H9 (cell line): ENCODE measurements around the gene TEX13D. TPM values are rescaled to one million over a fixed set of nuclear protein-coding genes. Genes with fewer than 3 reads are reported as not detected.

Experiments used
- DNase-seq: peaks from one replicate; pipeline ENCODE4 v3.0.0-alpha.2; 2017
- H2AFZ ChIP-seq: one replicate; pipeline ENCODE4 v1.6.1; 2013; ENCODE audit warnings: mild to moderate bottlenecking, low read length, control low read depth, moderate library complexity
- H2AK5ac ChIP-seq: 2 replicates; pipeline ENCODE4 v1.6.1; 2013; ENCODE audit warnings: low read length, control low read depth, mixed read lengths; ENCODE audit not compliant: insufficient read length
- H2BK120ac ChIP-seq: one replicate; pipeline ENCODE4 v1.6.1; 2013; ENCODE audit warnings: low read depth, mild to moderate bottlenecking, low read length, control low read depth, inconsistent platforms; ENCODE audit not compliant: poor library complexity, severe bottlenecking
- H2BK12ac ChIP-seq: 2 replicates; pipeline ENCODE4 v1.6.1; 2013; ENCODE audit warnings: low read length, control low read depth, mixed read lengths, low read depth; ENCODE audit not compliant: insufficient read length
- H2BK15ac ChIP-seq: 2 replicates; pipeline ENCODE4 v1.6.1; 2013; ENCODE audit warnings: low read depth, low read length, control low read depth
- H2BK20ac ChIP-seq: one replicate; pipeline ENCODE4 v1.6.1; 2013; ENCODE audit warnings: low read depth, mild to moderate bottlenecking, low read length, control low read depth, inconsistent platforms; ENCODE audit not compliant: poor library complexity, severe bottlenecking
- H2BK5ac ChIP-seq: 2 replicates; pipeline ENCODE4 v1.6.1; 2013; ENCODE audit warnings: low read length, control low read depth, mixed read lengths; ENCODE audit not compliant: insufficient read length
- H3K14ac ChIP-seq: 2 replicates; pipeline ENCODE4 v1.6.1; 2013; ENCODE audit warnings: low read length, control low read depth; ENCODE audit not compliant: insufficient read depth
- H3K18ac ChIP-seq: 2 replicates; pipeline ENCODE4 v1.6.1; 2013; ENCODE audit warnings: low read depth, mild to moderate bottlenecking, mixed read lengths, low read length, control low read depth; ENCODE audit not compliant: insufficient read length
- H3K23ac ChIP-seq: 2 replicates; pipeline ENCODE4 v1.6.1; 2013; ENCODE audit warnings: low read length, control low read depth, mixed read lengths, low read depth; ENCODE audit not compliant: insufficient read length
- H3K23me2 ChIP-seq: 2 replicates; pipeline ENCODE4 v1.6.1; 2013; ENCODE audit warnings: low read depth, mild to moderate bottlenecking, mixed read lengths, low read length, control low read depth; ENCODE audit not compliant: insufficient read length, poor library complexity, severe bottlenecking
- H3K27ac ChIP-seq: 2 replicates; pipeline ENCODE4 v1.5.1; 2013; ENCODE audit warnings: low read length, control low read depth, mixed read lengths, low read depth; ENCODE audit not compliant: insufficient read length
- H3K27me3 ChIP-seq: 2 replicates; pipeline ENCODE4 v1.6.1; 2013; ENCODE audit warnings: low read length, control low read depth, inconsistent platforms; ENCODE audit not compliant: insufficient read depth
- H3K4ac ChIP-seq: 2 replicates; pipeline ENCODE4 v1.6.1; 2013; ENCODE audit warnings: low read depth, mild to moderate bottlenecking, control low read depth, inconsistent platforms, low read length, moderate library complexity
- H3K4me1 ChIP-seq: 2 replicates; pipeline ENCODE4 v1.6.1; 2013; ENCODE audit warnings: low read length, control low read depth, inconsistent platforms; ENCODE audit not compliant: insufficient read depth
- H3K4me2 ChIP-seq: 2 replicates; pipeline ENCODE4 v1.6.1; 2013; ENCODE audit warnings: low read length, control low read depth, mixed read lengths; ENCODE audit not compliant: insufficient read length, insufficient read depth
- H3K56ac ChIP-seq: 2 replicates; pipeline ENCODE4 v1.6.1; 2013; ENCODE audit warnings: low read depth, mild to moderate bottlenecking, mixed read lengths, low read length, control low read depth; ENCODE audit not compliant: insufficient read length
- H3K79me1 ChIP-seq: 2 replicates; pipeline ENCODE4 v1.6.1; 2013; ENCODE audit warnings: low read depth, mild to moderate bottlenecking, moderate library complexity, low read length, control low read depth, inconsistent platforms; ENCODE audit not compliant: insufficient read depth, poor library complexity, severe bottlenecking
- H3K79me2 ChIP-seq: 2 replicates; pipeline ENCODE4 v1.6.1; 2013; ENCODE audit warnings: low read length, control low read depth, inconsistent platforms; ENCODE audit not compliant: insufficient read depth
- H3K9ac ChIP-seq: 2 replicates; pipeline ENCODE4 v1.6.1; 2013; ENCODE audit warnings: low read length, control low read depth, mixed read lengths; ENCODE audit not compliant: insufficient read length; ENCODE audit errors: extremely low read depth
- H3K9me3 ChIP-seq: one replicate; pipeline ENCODE4 v1.6.1; 2013; ENCODE audit warnings: low read depth, low read length, inconsistent platforms; ENCODE audit not compliant: control insufficient read depth
- H3T11ph ChIP-seq: one replicate; pipeline ENCODE4 v1.6.1; 2013; ENCODE audit warnings: mild to moderate bottlenecking, low read length, control low read depth, inconsistent platforms
- H4K20me1 ChIP-seq: one replicate; pipeline ENCODE4 v1.6.1; 2013; ENCODE audit not compliant: control insufficient read depth, insufficient read length, insufficient read depth
- H4K5ac ChIP-seq: 2 replicates; pipeline ENCODE4 v1.6.1; 2013; ENCODE audit warnings: low read depth, mild to moderate bottlenecking, mixed read lengths, low read length, control low read depth; ENCODE audit not compliant: insufficient read length
- H4K8ac ChIP-seq: replicated peaks from 2 replicates; pipeline ENCODE4 v1.6.1; 2013; ENCODE audit warnings: low read length, control low read depth, mixed read lengths, low read depth; ENCODE audit not compliant: insufficient read length
- H4K91ac ChIP-seq: 2 replicates; pipeline ENCODE4 v1.6.1; 2013; ENCODE audit warnings: low read depth, mild to moderate bottlenecking, moderate library complexity, mixed read lengths, low read length, control low read depth; ENCODE audit not compliant: insufficient read length
- H3K27ac Mint-ChIP-seq, 3 experiments: 2 replicates in 2 of 3; 3 replicates in 1 of 3; pipeline ENCODE4 v1.8.0; 2020 to 2021; ENCODE audit warnings: mixed read lengths in 3 of 3, mild to moderate bottlenecking in 1 of 3, moderate library complexity in 1 of 3
- H3K27me3 Mint-ChIP-seq: 2 replicates; pipeline ENCODE4 v1.8.0; 2021; ENCODE audit warnings: low read depth, mild to moderate bottlenecking, moderate library complexity, mixed read lengths
- H3K36me3 Mint-ChIP-seq, 3 experiments: 2 replicates in 2 of 3; 3 replicates in 1 of 3; pipeline ENCODE4 v1.8.0; 2020 to 2021; ENCODE audit warnings: low read depth in 3 of 3, mixed read lengths in 3 of 3; ENCODE audit not compliant: insufficient read depth in 1 of 3
- H3K4me1 Mint-ChIP-seq, 2 experiments: 2 replicates each; pipeline ENCODE4 v1.8.0; 2020; ENCODE audit warnings: mixed read lengths in 2 of 2
- H3K4me3 Mint-ChIP-seq, 2 experiments: 2 replicates in 1 of 2; 3 replicates in 1 of 2; pipeline ENCODE4 v1.8.0; 2020 to 2021; ENCODE audit warnings: mild to moderate bottlenecking in 2 of 2, mixed read lengths in 2 of 2, moderate library complexity in 1 of 2
- H3K9me3 Mint-ChIP-seq, 2 experiments: 2 replicates in 1 of 2; 3 replicates in 1 of 2; pipeline ENCODE4 v1.8.0; 2020; ENCODE audit warnings: mild to moderate bottlenecking in 2 of 2, mixed read lengths in 2 of 2, moderate library complexity in 1 of 2
- WGBS: extraction: QIAGEN DNeasy Blood & Tissue Kit; methylation state at CpG from one replicate; pipeline ENCODE4 v1.1.7; 2013; ENCODE audit warnings: missing lambda C conversion rate, low lambda C conversion rate, mixed read lengths; ENCODE audit not compliant: insufficient read length; ENCODE audit errors: extremely low coverage; 5-methylcytosine and 5-hydroxymethylcytosine counted together
- total RNA-seq: library from RNA; stranded (reverse); gene quantifications from 2 replicates; pipeline ENCODE4 v1.2.1, GENCODE V29; 2021
- TF ChIP-seq, protein P1 (sequence below): fragments of 200-600 bp; sonication (generic); conservative IDR thresholded peaks from 3 replicates; pipeline ENCODE4 v1.8.0; 2021; ENCODE audit warnings: antibody characterized with exemption, mild to moderate bottlenecking

Gene TEX13D
- total RNA-seq, 1 experiment from 2014 or later: 0.15 TPM

- no peaks in the 10 kb centered on the region for H3K79me1 ChIP-seq
Observed at GRCh38 chrX:124342174-124342867, 9.9 kb downstream of the TEX13D start.

More at GRCh38 chrX:124342174-124342867, 9.9 kb downstream of the TEX13D start:
- no peak overlapping the region for H2BK5ac ChIP-seq
- H3K4ac ChIP-seq: no peak overlapping the region
- Mint-ChIP-seq H3K4me3 (no peak overlapping the region), H3K27ac (no peak overlapping the region), H3K36me3 (no peaks in the 10 kb centered on the region), H3K27me3 (no peaks in the 10 kb centered on the region; the same call in 1 of the 2 replicates), H3K9me3 (peaks cover 0 to 4% of the 10 kb centered on the region in 2 experiments; a peak in 1 of 5 replicates), H3K4me1 (peaks cover 5 to 9% of the 10 kb centered on the region in 2 experiments)
- no peak for DNase-seq
- no CpG with 5 or more reads among the region's 7 CpGs for WGBS
- no peak overlapping the region for H3K23ac ChIP-seq
- no peaks in the 10 kb centered on the region for H3K23me2 ChIP-seq
- H4K20me1 ChIP-seq: no peaks in the 10 kb centered on the region
- H4K91ac ChIP-seq: no peak overlapping the region
- H3K4me1 ChIP-seq: no peaks in the 10 kb centered on the region
- TF ChIP-seq, protein P1, sequence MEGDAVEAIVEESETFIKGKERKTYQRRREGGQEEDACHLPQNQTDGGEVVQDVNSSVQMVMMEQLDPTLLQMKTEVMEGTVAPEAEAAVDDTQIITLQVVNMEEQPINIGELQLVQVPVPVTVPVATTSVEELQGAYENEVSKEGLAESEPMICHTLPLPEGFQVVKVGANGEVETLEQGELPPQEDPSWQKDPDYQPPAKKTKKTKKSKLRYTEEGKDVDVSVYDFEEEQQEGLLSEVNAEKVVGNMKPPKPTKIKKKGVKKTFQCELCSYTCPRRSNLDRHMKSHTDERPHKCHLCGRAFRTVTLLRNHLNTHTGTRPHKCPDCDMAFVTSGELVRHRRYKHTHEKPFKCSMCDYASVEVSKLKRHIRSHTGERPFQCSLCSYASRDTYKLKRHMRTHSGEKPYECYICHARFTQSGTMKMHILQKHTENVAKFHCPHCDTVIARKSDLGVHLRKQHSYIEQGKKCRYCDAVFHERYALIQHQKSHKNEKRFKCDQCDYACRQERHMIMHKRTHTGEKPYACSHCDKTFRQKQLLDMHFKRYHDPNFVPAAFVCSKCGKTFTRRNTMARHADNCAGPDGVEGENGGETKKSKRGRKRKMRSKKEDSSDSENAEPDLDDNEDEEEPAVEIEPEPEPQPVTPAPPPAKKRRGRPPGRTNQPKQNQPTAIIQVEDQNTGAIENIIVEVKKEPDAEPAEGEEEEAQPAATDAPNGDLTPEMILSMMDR: no peak
- H2BK12ac ChIP-seq: no peak overlapping the region
- no peak overlapping the region for H2BK20ac ChIP-seq
- no peak overlapping the region for H3K27ac ChIP-seq
- no peak overlapping the region for H2BK15ac ChIP-seq
- H3K18ac ChIP-seq: no peak overlapping the region
- no peak overlapping the region for H4K8ac ChIP-seq
- H4K5ac ChIP-seq: no peak overlapping the region
- H3K79me2 ChIP-seq: no peaks in the 10 kb centered on the region
- H3K4me2 ChIP-seq: no peak overlapping the region
- no peak overlapping the region for H2AK5ac ChIP-seq
- no peak overlapping the region for H3K14ac ChIP-seq
- H3K27me3 ChIP-seq: no peaks in the 10 kb centered on the region
- H3K9me3 ChIP-seq: no peaks in the 10 kb centered on the region
- H3K9ac ChIP-seq: no peak overlapping the region
- no peak overlapping the region for H2AFZ ChIP-seq
- H2BK120ac ChIP-seq: no peak overlapping the region
- H3K56ac ChIP-seq: no peak overlapping the region
- H3T11ph ChIP-seq: no peak overlapping the region
